GM18520 (cell line): ENCODE results near the gene TBCD.
"Not testable (repeated sequence)": the region's sequence is repeated elsewhere in the genome, so short reads cannot be mapped to it uniquely, and the experiment has no call there.

ENCODE experiments used
- ATAC-seq: cut with Tn5 transposase; IDR thresholded peaks from one replicate; pipeline ENCODE4 v1.9.1; 2021; ENCODE audit not compliant: unreplicated experiment

TBCD gene

DNA sequence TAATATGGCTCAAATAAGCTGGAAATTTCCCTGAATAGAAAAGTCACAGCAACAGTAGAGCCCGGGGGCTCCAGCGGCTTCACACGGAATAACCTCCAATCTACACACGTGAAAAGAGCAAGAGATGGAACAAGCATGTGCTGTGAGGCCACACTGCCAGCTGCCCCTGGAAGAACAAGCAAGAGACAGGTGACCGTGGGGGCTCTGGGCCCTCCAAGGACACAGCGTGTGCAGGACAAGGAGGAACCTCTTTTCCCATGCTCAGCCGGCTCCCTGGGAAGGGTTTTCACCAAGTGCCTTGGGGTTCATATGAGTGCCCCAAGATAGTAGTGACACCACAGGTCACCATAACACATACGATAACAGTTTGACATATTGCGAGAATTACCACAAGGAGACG is 198.1 kb downstream of the TBCD start:
- ATAC-seq = no peak

DNA sequence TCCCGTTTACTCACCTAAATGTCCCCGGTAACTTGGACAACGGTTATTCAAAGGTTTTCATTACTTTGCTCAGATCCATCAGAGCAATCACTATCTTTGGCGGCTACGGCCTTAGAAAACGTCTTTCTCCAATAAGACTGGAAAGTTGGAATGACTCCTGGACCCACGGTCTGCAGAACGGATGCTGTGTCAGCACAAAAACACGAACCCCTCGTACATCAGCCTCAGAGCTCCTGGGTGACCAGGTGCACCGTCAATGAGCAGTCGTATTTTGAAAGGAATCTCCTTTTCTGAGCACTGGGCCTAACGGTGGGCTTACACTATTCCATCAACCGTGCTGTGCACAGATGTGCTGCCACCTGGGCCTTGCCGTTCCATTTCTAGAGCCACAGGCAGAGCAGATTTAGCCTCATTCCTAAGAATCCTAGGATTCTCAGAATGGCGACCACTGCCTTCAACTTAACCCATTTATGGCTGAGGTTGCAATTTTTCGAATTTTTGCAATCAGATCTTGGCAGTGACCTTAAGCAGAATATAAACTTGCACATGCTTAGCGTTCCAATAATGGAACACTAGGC is 198.7 kb downstream of the TBCD start:
- no peak for ATAC-seq

DNA sequence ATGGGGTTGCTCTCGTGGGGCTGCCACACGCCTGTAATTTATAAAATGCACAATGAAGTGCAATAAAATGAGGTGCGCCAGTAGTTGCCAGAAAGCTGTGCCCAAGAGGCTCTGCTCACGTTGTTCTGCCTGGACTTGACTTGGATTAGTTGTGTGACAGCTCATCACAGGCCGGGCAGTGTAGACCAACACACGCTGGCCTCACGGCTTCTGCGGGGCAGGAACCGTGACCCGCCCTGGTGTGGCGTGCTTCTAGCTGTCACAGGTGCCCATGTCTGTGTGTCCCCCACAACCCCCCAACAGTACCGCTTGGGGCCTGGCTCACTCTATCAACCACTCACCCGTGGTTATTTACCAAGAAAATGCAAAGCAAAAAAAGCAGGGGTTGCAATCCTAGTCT is 200.2 kb downstream of the TBCD start:
- ATAC-seq = no peak

GRCh38 chr17:82955106-82955505 is 203.2 kb downstream of the TBCD start:
- ATAC-seq = not testable (repeated sequence)

GRCh38 chr17:82955627-82956026 is 203.8 kb downstream of the TBCD start:
- not testable (repeated sequence) for ATAC-seq

DNA sequence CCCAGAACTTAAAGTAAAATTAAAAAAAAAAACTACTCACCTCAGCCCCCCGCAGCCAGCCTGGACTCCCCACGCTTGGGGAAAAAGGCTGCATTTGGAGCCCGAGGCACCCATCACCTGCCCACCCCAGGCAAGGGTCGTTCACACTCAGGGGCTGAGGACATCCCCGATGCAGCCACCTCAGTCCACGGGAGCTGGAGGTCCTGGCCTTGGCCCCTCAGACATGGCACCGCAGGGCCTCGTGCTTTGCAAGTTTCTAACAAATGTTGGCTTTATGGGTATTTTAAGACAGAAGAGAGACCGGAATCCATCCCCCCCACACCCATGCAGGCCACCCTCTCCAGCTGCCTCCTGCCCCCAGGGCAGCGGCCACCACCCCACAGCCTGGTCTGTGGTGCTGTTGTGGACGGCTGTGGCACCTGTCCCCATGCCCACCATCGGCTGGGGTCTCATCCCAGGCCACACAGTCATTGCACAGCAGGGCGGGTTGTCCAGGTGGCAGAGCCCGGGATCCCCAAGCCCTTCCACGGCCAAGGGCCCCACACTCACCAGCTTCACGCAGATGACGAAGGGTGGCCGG is 204.4 kb downstream of the TBCD start:
- ATAC-seq = no peak

DNA sequence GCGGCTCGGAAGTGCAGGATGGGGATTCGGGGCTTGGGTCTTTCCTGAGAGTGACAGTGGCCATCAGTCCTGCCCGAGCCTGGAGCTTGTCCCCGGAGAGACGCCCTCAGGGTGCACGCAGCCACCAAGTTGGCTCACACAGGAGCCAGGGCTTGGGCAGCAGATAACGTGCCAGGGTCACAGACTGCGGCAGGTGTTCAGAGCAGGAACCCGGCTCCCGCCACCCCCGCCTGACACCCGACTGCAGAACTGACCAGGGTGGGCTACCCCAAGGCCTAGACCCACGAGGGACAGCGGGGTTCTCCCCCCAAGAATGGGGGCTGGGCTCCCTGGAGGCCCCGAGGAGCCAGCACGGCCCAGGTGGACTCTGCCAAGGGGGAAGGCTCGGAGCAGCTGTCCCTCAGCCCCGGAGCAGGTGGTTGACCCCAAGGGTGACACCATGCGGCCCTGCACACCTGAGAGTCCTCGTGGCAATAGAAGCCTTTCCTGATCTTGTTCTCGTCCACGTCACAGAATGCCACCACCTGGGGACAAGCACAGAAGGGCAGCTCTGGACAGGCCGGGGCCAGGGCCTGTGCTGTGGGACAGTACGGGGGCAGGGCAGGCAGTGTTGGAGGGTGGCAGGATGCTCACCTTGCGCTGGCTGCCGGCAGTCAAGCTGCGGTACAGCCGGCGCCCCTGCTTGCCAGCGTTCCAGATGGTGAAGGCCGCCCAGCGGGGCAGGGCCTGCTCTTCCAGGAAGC is 205.0 kb downstream of the TBCD start:
- no peak for ATAC-seq

DNA sequence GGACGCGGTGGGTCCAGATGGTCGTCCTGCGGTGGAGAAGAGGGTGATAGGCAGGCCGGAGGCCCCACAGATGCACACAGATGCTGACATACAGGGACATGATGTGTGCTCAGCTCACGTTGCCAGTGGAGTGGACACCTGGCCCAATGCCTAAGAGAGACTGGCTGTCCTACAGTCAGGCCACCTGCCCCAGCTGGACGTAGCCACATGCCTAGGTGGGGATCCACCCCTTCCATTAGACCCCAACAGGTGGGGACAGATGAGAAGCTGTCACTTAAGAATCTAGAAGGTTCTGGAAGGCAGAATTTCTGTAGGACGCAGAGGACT is 205.6 kb downstream of the TBCD start:
- no peak for ATAC-seq

DNA sequence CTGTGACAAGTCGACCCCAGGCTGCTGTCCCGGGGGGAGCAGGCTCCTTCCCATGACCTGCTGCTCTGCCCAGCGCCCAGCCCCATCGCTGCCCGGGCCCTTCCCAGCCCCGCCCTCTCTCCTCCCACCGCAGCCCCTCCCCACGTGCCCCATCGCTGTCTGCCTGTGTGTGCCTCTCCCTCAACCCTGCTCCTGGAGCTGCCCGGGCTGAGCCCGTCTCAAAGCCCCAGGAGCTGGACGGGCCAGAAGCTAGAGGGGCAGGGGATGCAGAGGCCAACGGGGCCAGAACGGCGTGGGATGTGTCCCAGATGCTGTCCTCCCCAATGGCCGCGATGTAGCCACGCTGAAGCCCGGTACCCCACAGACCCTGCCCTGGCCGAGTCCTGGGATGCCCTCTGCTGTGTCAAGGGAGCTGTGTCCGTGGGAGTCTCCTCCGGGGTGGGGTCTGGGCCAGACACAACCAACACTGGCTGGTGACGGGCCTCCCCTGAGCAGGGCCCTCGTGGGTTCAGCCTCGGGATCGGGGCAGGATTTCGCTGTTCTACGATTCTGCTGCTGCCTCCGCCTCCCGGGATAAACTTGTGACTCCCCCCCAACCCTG is 206.2 kb downstream of the TBCD start:
- ATAC-seq = no peak

GRCh38 chr17:82959242-82959930 is 207.5 kb downstream of the TBCD start:
- ATAC-seq = no peak

DNA sequence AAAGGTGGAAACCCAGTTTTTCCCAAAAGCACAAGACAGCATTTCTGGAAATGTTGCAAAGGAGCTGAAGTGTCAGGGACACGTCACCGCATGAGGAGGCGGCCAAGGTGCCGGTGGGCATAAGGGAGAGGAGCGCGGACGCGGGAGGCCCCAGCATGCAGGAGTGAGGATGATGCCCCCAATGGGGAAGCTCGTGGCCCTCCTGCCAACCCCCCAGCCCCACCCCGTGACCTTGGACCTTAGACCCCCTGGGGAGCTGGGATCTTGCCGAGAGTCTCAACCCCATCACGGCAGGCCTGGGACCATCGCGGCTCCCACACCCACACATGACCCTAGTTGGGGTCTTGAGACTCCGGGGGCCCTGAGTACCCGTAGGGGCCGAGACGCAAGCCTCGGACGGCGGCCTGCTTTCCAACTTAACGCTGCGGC is 208.1 kb downstream of the TBCD start:
- no peak for ATAC-seq

DNA sequence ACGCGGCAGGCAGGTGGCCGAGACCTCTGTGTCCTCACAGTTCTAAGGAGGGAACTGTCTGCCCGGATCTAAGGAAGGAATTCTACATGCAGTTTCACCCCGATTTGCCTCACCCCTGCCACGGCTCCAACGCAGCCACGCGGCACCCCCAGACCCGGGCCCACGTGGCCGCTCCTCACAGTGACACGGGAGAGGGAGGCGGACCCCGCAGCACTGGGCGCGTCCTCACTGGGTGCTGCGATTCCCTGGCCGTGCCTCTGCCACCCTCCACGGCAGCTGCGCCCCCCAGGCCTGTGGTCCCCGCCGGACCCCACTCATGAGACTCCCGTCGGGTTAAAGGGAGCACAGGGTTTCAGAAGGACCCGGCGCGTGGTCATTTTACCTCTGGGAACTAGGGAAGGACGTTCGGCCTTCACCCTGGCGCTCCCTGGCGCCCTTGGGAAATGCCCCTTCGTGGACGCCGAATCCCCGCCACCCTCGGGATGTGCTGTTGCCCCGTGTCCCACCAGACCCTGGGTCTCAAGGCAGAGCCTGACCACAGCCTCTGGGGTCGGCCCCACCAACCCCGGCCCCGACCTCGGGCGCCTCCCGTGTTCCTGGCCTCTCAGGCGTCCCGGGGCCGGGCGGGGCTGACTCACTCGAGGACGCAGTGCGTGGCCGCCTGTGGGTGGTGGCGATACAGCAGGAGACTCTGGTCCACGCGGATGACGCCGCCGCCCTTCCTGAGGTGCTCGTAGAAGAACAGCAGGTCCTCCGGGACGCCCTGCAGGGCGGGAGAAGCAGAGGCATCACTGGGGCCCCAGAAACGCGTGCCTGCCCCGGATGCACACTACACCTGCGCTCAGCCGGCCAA is 208.8 kb downstream of the TBCD start:
- no peak for ATAC-seq

DNA sequence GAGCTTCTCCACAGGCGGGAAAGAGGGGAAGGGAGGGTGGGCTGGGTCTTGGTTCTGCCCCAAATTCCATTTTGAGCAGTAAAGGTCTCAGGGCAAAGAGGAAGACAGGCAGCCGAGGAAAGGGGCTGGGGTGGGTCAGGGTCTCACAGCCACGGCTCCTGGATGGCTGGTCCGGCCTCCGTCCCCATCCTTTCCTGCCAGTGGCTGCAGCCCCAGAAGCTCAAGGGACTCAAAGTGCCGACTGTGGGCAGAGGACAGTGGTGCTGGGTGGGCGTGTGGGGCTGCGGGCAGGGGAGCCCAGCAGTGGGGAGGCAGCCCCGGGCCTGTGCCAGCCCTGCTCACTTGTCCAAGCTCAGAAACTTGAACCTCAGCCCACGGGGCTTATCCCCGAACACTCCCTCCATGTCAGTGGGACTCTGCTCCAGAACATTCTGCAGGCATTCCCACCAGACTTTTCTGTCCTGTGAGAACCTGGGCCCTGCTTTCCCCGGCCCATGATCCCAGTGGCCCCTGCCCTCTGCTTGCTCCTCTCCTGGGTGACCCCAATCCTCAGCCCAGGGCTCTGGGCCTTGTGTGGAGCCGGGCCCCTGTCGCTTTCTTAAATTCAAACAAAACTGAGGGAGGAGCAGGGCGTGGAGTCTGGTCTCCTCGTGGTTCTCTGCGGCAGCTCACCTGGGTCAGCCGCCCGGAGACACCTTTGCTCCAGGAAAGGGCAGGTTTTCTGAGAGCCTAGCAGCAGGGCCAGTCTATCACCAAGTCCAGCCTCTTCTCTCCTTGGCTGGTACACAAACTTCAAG is 209.7 kb downstream of the TBCD start:
- ATAC-seq = no peak

DNA sequence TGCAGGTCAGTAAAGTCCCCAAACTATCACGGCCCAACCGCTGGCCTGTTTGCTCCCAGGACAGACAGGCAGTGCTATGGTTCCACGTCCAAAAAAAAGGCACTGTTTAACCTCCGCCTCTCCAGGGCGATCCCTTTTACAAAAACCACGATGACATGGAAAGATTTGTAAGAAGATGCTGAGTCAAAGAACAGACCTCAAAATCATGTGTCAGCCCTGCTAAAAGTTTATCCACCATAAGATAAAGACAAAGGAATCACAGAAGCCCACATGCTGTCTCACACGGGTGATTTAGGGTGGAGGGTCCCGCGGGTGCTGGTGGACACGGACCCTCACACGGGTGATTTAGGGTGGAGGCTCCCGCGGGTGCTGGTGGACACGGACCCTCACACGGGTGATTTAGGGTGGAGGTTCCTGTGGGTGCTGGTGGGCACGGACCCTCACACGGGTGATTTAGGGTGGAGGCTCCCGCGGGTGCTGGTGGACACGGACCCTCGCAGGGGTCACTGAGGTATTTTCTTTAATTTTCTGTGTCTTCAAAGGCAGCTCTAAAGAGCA is 210.4 kb downstream of the TBCD start:
- ATAC-seq = no peak

- ATAC-seq = no peak
Measured at GRCh38 chr17:82963104-82963950, 211.5 kb downstream of the TBCD start.

DNA sequence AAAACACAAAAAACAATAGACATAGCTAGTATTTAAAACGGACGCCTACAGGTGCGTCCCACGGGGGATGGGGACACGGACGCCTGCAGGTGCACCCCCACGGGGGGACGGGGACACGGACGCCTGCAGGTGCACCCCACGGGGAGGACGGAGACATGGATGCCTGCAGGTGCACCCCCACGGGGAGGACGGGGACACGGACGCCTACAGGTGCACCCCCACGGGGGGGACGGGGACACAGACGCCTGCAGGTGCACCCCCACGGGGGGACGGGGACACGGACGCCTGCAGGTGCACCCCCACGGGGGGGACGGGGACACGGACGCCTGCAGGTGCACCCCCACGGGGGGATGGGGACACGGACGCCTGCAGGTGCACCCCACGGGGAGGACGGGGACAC is 212.6 kb downstream of the TBCD start:
- ATAC-seq = not testable (repeated sequence)

DNA sequence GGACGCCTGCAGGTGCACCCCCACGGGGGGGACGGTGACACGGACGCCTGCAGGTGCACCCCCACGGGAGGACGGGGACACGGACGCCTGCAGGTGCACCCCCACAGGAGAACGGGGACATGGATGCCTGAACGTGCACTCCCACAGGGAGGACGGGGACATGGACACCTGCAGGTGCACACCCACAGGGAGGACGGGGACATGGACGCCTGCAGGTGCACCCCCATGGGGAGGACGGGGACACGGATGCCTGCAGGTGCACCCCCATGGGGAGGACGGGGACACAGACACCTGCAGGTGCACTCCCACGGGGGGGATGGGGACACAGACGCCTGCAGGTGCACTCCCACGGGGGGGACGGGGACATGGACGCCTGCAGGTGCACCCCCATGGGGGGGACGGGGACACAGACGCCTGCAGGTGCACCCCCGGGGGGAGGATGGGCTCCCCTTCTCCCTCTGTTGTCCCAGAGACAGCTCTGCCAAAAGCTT is 213.0 kb downstream of the TBCD start:
- ATAC-seq = no peak

- ATAC-seq = no peak
Measured at GRCh38 chr17:82965371-82965770, 213.5 kb downstream of the TBCD start.

GRCh38 chr17:82966415-82966814 is 214.6 kb downstream of the TBCD start:
- no peak for ATAC-seq
